SK-N-SH treated with all-trans-retinoic acid at 6 μM for 48 hours (cell line): Measurements from ENCODE around the gene MIPEP.

Source experiments
- CREB5 ChIP-seq: fragments of 250-450 bp; sonication (Bioruptor Pico); IDR thresholded peaks from 2 replicates; pipeline ENCODE4 v1.5.1; 2020; ENCODE audit warnings: low read depth, mild to moderate bottlenecking, moderate library complexity
- ISL1 ChIP-seq: fragments of 250-450 bp; sonication (Bioruptor Pico); IDR thresholded peaks from 2 replicates; pipeline ENCODE4 v2.1.2; 2022; ENCODE audit warnings: mild to moderate bottlenecking, moderate library complexity
- PATZ1 ChIP-seq: fragments of 250-450 bp; sonication (Bioruptor Pico); IDR thresholded peaks from 2 replicates; pipeline ENCODE4 v1.8.0; 2020; ENCODE audit warnings: mild to moderate bottlenecking, moderate library complexity, borderline replicate concordance
- POU6F1 ChIP-seq: fragments of 250-450 bp; sonication (Bioruptor Pico); IDR thresholded peaks from 2 replicates; pipeline ENCODE4 v1.8.0; 2021; ENCODE audit warnings: low read depth, mild to moderate bottlenecking, moderate library complexity, borderline replicate concordance
- PPARA ChIP-seq: fragments of 250-450 bp; sonication (Bioruptor Pico); IDR thresholded peaks from 2 replicates; pipeline ENCODE4 v1.5.0; 2020; ENCODE audit warnings: mild to moderate bottlenecking, borderline replicate concordance
- SNAI2 ChIP-seq: fragments of 250-450 bp; sonication (Bioruptor Pico); IDR thresholded peaks from 2 replicates; pipeline ENCODE4 v1.5.0; 2020; ENCODE audit warnings: mild to moderate bottlenecking, moderate library complexity
- TCF4 ChIP-seq: fragments of 250-450 bp; sonication (Bioruptor Pico); IDR thresholded peaks from 2 replicates; pipeline ENCODE4 v1.8.0; 2021; ENCODE audit warnings: mild to moderate bottlenecking, moderate library complexity, borderline replicate concordance
- TOX ChIP-seq: fragments of 250-450 bp; sonication (Bioruptor Pico); IDR thresholded peaks from 2 replicates; pipeline ENCODE4 v1.8.0; 2021; ENCODE audit warnings: mild to moderate bottlenecking, moderate library complexity, borderline replicate concordance
- ZC3H10 ChIP-seq: fragments of 250-450 bp; sonication (Bioruptor Pico); IDR thresholded peaks from 2 replicates; pipeline ENCODE4 v1.5.1; 2021; ENCODE audit warnings: mild to moderate bottlenecking, moderate library complexity
- ZFP3 ChIP-seq: fragments of 250-450 bp; sonication (Bioruptor Pico); IDR thresholded peaks from 2 replicates; pipeline ENCODE4 v1.5.0; 2020; ENCODE audit warnings: mild to moderate bottlenecking, moderate library complexity
- ZFP30 ChIP-seq: fragments of 450-650 bp; formaldehyde crosslinking; IDR thresholded peaks from 2 replicates; pipeline ENCODE4 v1.5.0; 2022; ENCODE audit warnings: mild to moderate bottlenecking, moderate library complexity
- ZNF70 ChIP-seq: fragments of 450-650 bp; formaldehyde crosslinking; IDR thresholded peaks from 2 replicates; pipeline ENCODE4 v1.5.0; 2020; ENCODE audit warnings: mild to moderate bottlenecking, moderate library complexity

GRCh38 chr13:23778002-23778652 is 111.1 kb downstream of the MIPEP start:
- TF ChIP-seq CREB5 (CRISPR knock-in tag) (no peak), PATZ1 (CRISPR knock-in tag) (no peak), ZC3H10 (CRISPR knock-in tag) (no peak), ISL1 (CRISPR knock-in tag) (no peak), PPARA (CRISPR knock-in tag) (no peak), ZFP3 (CRISPR knock-in tag) (no peak), TOX (CRISPR knock-in tag) (no peak), ZNF70 (CRISPR knock-in tag) (no peak), TCF4 (no peak), SNAI2 (CRISPR knock-in tag) (no peak), ZFP30 (CRISPR knock-in tag) (no peak), POU6F1 (CRISPR knock-in tag) (no peak)
